ENCODE measurements around the gene NTRK3.

DNA sequence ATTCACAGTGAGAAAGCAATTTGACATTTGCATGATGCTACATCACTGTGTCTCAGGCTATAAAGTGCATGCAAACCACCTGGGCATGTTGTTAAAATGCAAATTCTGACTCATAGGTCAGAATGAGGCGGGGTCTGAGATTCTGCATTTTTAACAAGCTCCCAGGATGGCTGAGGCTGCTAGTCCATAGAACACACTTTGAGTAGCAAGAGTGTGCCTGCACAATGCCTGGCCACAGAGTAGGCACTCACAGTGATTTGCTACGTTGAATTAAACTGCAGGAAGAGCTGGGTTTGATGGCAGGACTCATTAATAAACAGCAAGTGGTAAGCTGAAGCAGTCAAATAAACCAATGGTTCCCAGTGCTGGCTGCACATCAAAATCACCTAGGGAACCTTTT, 48.1 kb downstream of the NTRK3 start:
- TF ChIP-seq CTCF (IDR thresholded peaks at IDR 0.05; ENCODE audit: low read depth, low read length, missing input control) (no peak), SP1 (IDR thresholded peaks at IDR 0.05) (no peak), JUND (IDR thresholded peaks at IDR 0.05) (no peak), TAF1 (conservative IDR thresholded peaks at IDR 0.05) (no peak), FOXA2 (IDR thresholded peaks at IDR 0.05) (no peak), REST (IDR thresholded peaks at IDR 0.05) (no peak), RXRA (IDR thresholded peaks at IDR 0.05) (no peak), ZBTB33 (IDR thresholded peaks at IDR 0.05) (no peak), RAD21 (IDR thresholded peaks at IDR 0.05) (no peak), GABPA (IDR thresholded peaks at IDR 0.05 in 1 of 2, conservative IDR thresholded peaks at IDR 0.05 in 1 of 2) (no peak)
- TF ChIP-seq, protein P1, sequence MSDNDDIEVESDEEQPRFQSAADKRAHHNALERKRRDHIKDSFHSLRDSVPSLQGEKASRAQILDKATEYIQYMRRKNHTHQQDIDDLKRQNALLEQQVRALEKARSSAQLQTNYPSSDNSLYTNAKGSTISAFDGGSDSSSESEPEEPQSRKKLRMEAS (IDR thresholded peaks at IDR 0.05): no peak
- TF ChIP-seq, protein P2, sequence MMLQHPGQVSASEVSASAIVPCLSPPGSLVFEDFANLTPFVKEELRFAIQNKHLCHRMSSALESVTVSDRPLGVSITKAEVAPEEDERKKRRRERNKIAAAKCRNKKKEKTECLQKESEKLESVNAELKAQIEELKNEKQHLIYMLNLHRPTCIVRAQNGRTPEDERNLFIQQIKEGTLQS (IDR thresholded peaks at IDR 0.05): no peak
